Muscle layer of colon (tissue), 2 donors: ENCODE results near the gene RALY.
A peak's percentile ranks its signal among the peaks of the same experiment; 100 is the strongest.
"Not testable (repeated sequence)": the region's sequence is repeated elsewhere in the genome, so short reads cannot be mapped to it uniquely, and the experiment has no call there.

Experiments used
- H3K27ac ChIP-seq: one replicate; pipeline ENCODE4 v1.7.0; 2013; ENCODE audit warnings: low read depth, mild to moderate bottlenecking, low read length, moderate library complexity
- H3K27me3 ChIP-seq, 2 donors: one replicate each; pipeline ENCODE4 v1.7.0; 2013; ENCODE audit warnings: low read length in 2 of 2, mild to moderate bottlenecking in 2 of 2; ENCODE audit not compliant: insufficient read depth in 2 of 2, control insufficient read depth in 1 of 2
- H3K36me3 ChIP-seq: one replicate; pipeline ENCODE4 v1.7.0; 2013; ENCODE audit warnings: mild to moderate bottlenecking, low read length; ENCODE audit not compliant: insufficient read depth
- H3K4me1 ChIP-seq: one replicate; pipeline ENCODE4 v1.7.0; 2013; ENCODE audit warnings: mild to moderate bottlenecking, low read length; ENCODE audit not compliant: insufficient read depth
- H3K4me3 ChIP-seq, 2 donors: one replicate each; pipeline ENCODE4 v1.7.0; 2013; ENCODE audit warnings: low read length in 2 of 2, low read depth in 1 of 2, mild to moderate bottlenecking in 1 of 2, moderate library complexity in 1 of 2
- H3K9ac ChIP-seq: one replicate; pipeline ENCODE4 v1.7.0; 2013; ENCODE audit warnings: low read length
- H3K9me3 ChIP-seq: one replicate; pipeline ENCODE4 v1.7.0; 2013; ENCODE audit warnings: mild to moderate bottlenecking, low read length
- donor health status: abdominal sarcoma.
- donor health status: Adenocarcinoma of cecum.

Gene RALY

GRCh38 chr20:34112600-34113101 is 118.9 kb downstream of the RALY start:
- H3K4me3 ChIP-seq, result peak overlapping the region; percentile 56 to 88
- peak overlapping the region; percentile 86 for H3K27ac ChIP-seq
- no peaks in the 10 kb centered on the region for H3K9me3 ChIP-seq
- H3K4me1 ChIP-seq, result peaks cover 29% of the 10 kb centered on the region
- H3K27me3 ChIP-seq, result no peaks in the 10 kb centered on the region
- H3K36me3 ChIP-seq, result no peaks in the 10 kb centered on the region
- H3K9ac ChIP-seq, result peak overlapping the region; percentile 46

- no peak overlapping the region for H3K27ac ChIP-seq
- H3K4me1 ChIP-seq, result peaks cover 11% of the 10 kb centered on the region
- no peak overlapping the region for H3K9ac ChIP-seq
- H3K36me3 ChIP-seq, result no peaks in the 10 kb centered on the region
- no peaks in the 10 kb centered on the region for H3K9me3 ChIP-seq
- no peak overlapping the region for H3K4me3 ChIP-seq
- H3K27me3 ChIP-seq, result no peaks in the 10 kb centered on the region
Observed at GRCh38 chr20:34114809-34115208, 121.1 kb downstream of the RALY start.

GRCh38 chr20:34115232-34115631 is 121.5 kb downstream of the RALY start:
- no peaks in the 10 kb centered on the region for H3K36me3 ChIP-seq
- H3K27ac ChIP-seq, result no peak overlapping the region
- no peak overlapping the region for H3K4me3 ChIP-seq
- peaks cover 9% of the 10 kb centered on the region for H3K4me1 ChIP-seq
- no peaks in the 10 kb centered on the region for H3K9me3 ChIP-seq
- H3K9ac ChIP-seq, result no peak overlapping the region
- H3K27me3 ChIP-seq, result no peaks in the 10 kb centered on the region

- H3K27me3 ChIP-seq, result no peaks in the 10 kb centered on the region
- H3K9me3 ChIP-seq, result no peaks in the 10 kb centered on the region
- no peak overlapping the region for H3K9ac ChIP-seq
- no peaks in the 10 kb centered on the region for H3K4me1 ChIP-seq
- H3K4me3 ChIP-seq, result no peak overlapping the region
- H3K36me3 ChIP-seq, result no peaks in the 10 kb centered on the region
- no peak overlapping the region for H3K27ac ChIP-seq
Observed at GRCh38 chr20:34120213-34120612, 126.5 kb downstream of the RALY start.

GRCh38 chr20:34122274-34122980 is 128.7 kb downstream of the RALY start:
- Histone ChIP-seq H3K4me1 (no peaks in the 10 kb centered on the region), H3K9me3 (no peaks in the 10 kb centered on the region), H3K36me3 (no peaks in the 10 kb centered on the region), H3K27ac (no peak overlapping the region), H3K27me3 (no peaks in the 10 kb centered on the region), H3K9ac (no peak overlapping the region), H3K4me3 (no peak overlapping the region)

- H3K36me3 ChIP-seq, result no peaks in the 10 kb centered on the region
- H3K4me3 ChIP-seq, result no peak overlapping the region
- H3K4me1 ChIP-seq, result no peaks in the 10 kb centered on the region
- H3K9me3 ChIP-seq, result no peaks in the 10 kb centered on the region
- no peak overlapping the region for H3K27ac ChIP-seq
- H3K9ac ChIP-seq, result no peak overlapping the region
- H3K27me3 ChIP-seq, result no peaks in the 10 kb centered on the region
Observed at GRCh38 chr20:34123309-34123708, 129.6 kb downstream of the RALY start.

GRCh38 chr20:34124469-34125249 is 130.9 kb downstream of the RALY start:
- H3K4me1 ChIP-seq, result no peaks in the 10 kb centered on the region
- no peaks in the 10 kb centered on the region for H3K27me3 ChIP-seq
- no peak overlapping the region for H3K4me3 ChIP-seq
- H3K27ac ChIP-seq, result no peak overlapping the region
- no peak overlapping the region for H3K9ac ChIP-seq
- no peaks in the 10 kb centered on the region for H3K9me3 ChIP-seq
- H3K36me3 ChIP-seq, result no peaks in the 10 kb centered on the region

GRCh38 chr20:34127792-34128191 is 134.1 kb downstream of the RALY start:
- Histone ChIP-seq H3K4me3 (no peak overlapping the region), H3K4me1 (no peaks in the 10 kb centered on the region), H3K9ac (no peak overlapping the region), H3K27ac (no peak overlapping the region), H3K27me3 (no peaks in the 10 kb centered on the region), H3K9me3 (no peaks in the 10 kb centered on the region), H3K36me3 (no peaks in the 10 kb centered on the region)

GRCh38 chr20:34129518-34130162 is 135.9 kb downstream of the RALY start:
- no peaks in the 10 kb centered on the region for H3K4me1 ChIP-seq
- H3K4me3 ChIP-seq, result peak overlapping the region in 1 of 2 donors; percentile 8
- no peaks in the 10 kb centered on the region for H3K27me3 ChIP-seq
- no peak overlapping the region for H3K9ac ChIP-seq
- no peak overlapping the region for H3K27ac ChIP-seq
- H3K9me3 ChIP-seq, result no peaks in the 10 kb centered on the region
- no peaks in the 10 kb centered on the region for H3K36me3 ChIP-seq

- no peak overlapping the region for H3K4me3 ChIP-seq
- no peak overlapping the region for H3K27ac ChIP-seq
- no peaks in the 10 kb centered on the region for H3K36me3 ChIP-seq
- no peaks in the 10 kb centered on the region for H3K27me3 ChIP-seq
- no peaks in the 10 kb centered on the region for H3K9me3 ChIP-seq
- no peak overlapping the region for H3K9ac ChIP-seq
- no peaks in the 10 kb centered on the region for H3K4me1 ChIP-seq
Observed at GRCh38 chr20:34131491-34131890, 137.8 kb downstream of the RALY start.

- not testable (repeated sequence) for H3K27ac ChIP-seq, H3K9me3 ChIP-seq, H3K9ac ChIP-seq, H3K36me3 ChIP-seq, H3K27me3 ChIP-seq, H3K4me3 ChIP-seq, H3K4me1 ChIP-seq
Observed at GRCh38 chr20:34132491-34132890, 138.8 kb downstream of the RALY start.
